Activated naive CD4-positive, alpha-beta T cell treated with anti-CD3 and anti-CD28 coated beads for 36 hours (primary cell): ENCODE measurements around the gene GEMIN2. TPM values are rescaled to one million over a fixed set of nuclear protein-coding genes. Genes with fewer than 3 reads are reported as not detected.
"Not testable (repeated sequence)": the region's sequence is repeated elsewhere in the genome, so short reads cannot be mapped to it uniquely, and the experiment has no call there.

Experiments used
- CTCF ChIA-PET: fragments of 350-600 bp; sonication (Branson Sonifier 250); formaldehyde crosslinking; loops from one replicate; lab custom pipeline; 2021; ENCODE audit warnings: antibody characterized with exemption; lab: Charles Lee
- DNase-seq: peaks from one replicate; pipeline ENCODE4 v3.0.0-alpha.2; 2020
- H3K27ac Mint-ChIP-seq: one replicate; pipeline ENCODE4 v1.8.0; 2021; ENCODE audit warnings: mild to moderate bottlenecking, mixed read lengths
- H3K27me3 Mint-ChIP-seq: one replicate; pipeline ENCODE4 v1.8.0; 2021; ENCODE audit warnings: low read depth, mixed read lengths
- H3K36me3 Mint-ChIP-seq: one replicate; pipeline ENCODE4 v1.8.0; 2021; ENCODE audit warnings: low read depth, mixed read lengths
- H3K4me1 Mint-ChIP-seq: one replicate; pipeline ENCODE4 v1.8.0; 2021; ENCODE audit warnings: low read depth, mixed read lengths
- H3K4me3 Mint-ChIP-seq: one replicate; pipeline ENCODE4 v1.8.0; 2021; ENCODE audit warnings: mild to moderate bottlenecking, moderate library complexity, mixed read lengths
- H3K9me3 Mint-ChIP-seq: one replicate; pipeline ENCODE4 v1.8.0; 2021; ENCODE audit warnings: mixed read lengths
- intact Hi-C: fragments of 100-400 bp; cut with micrococcal nuclease; formaldehyde crosslinking; loops from one replicate; pipeline ENCODE4 v1.15.1; 2023
- total RNA-seq, 2 experiments: library from RNA; stranded (reverse); gene quantifications; one replicate each; pipeline ENCODE4 v1.2.3, GENCODE V29; 2021

Gene GEMIN2
- total RNA-seq, 2 experiments from 2014 or later = 20.7 to 22.7 TPM

DNA sequence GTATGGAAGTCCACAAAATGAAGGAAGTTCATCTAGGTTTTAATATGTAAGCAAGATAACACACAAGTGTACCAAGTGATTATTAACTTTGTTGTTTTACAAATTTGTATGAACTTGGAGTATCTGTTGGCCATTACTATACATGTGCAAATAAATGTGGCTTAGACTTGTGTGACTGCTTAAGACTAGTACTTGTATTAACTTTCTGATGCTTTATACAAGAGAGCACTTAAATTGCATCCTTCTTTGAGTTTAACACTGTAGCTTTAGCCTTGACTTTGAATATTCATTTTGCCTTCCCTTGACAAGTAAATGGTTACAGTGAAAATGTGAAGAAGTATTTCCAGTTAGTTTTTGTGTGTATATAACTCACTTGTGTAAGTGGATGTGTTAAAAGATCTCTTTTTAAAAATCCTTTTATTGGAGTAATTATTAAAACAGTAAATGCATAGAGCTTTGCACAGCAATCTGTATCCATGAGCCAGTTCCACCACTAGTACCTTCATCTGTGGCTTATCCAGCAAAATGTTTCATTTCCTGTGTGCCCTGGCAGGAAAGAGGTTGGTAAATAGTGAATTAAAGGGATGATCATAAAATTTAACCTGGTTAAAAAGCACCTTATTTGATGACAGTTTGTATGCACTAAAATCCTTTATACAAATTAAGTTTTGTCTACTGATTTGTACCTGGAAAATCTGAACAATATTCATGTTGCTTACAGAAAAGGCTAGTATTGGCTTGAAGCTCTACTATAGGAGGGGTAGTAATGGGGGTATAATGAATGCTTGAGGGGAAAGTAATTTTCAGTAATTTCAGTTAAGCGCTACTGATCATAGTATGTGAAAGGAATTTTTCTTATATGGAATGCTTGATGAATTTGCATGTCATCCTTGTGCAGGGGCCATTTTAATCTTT, 68.9 kb downstream of the GEMIN2 start:
- H3K36me3 Mint-ChIP-seq = peaks cover 29% of the 10 kb centered on the region
- no peak for DNase-seq
- H3K27me3 Mint-ChIP-seq = no peaks in the 10 kb centered on the region
- peaks cover 23% of the 10 kb centered on the region for H3K4me1 Mint-ChIP-seq
- H3K27ac Mint-ChIP-seq = peak overlapping the region; percentile 19
- H3K4me3 Mint-ChIP-seq = no peak overlapping the region
- intact Hi-C loops = no loop called here
- CTCF ChIA-PET = no interaction called here
- H3K9me3 Mint-ChIP-seq = no peaks in the 10 kb centered on the region

DNA sequence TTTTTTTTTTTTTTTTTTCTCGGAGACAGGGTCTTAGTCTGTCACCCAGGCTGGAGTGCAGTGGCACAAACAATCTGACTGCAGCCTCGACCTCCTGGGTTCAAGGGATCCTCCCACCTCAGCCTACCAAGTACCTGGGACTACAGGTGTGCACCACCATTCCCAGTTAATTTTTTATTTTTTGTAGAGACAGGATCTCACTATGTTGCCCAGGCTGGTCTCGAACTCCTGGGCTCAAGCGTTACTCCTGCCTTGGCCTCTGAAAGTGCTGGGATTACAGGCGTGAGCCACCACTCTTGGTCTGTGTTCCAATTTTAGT, 69.5 kb downstream of the GEMIN2 start:
- H3K27ac Mint-ChIP-seq, CTCF ChIA-PET, H3K27me3 Mint-ChIP-seq, H3K4me3 Mint-ChIP-seq, intact Hi-C loops, H3K9me3 Mint-ChIP-seq, DNase-seq: not testable (repeated sequence)
- H3K36me3 Mint-ChIP-seq = peaks cover 25% of the 10 kb centered on the region
- peaks cover 24% of the 10 kb centered on the region for H3K4me1 Mint-ChIP-seq

DNA sequence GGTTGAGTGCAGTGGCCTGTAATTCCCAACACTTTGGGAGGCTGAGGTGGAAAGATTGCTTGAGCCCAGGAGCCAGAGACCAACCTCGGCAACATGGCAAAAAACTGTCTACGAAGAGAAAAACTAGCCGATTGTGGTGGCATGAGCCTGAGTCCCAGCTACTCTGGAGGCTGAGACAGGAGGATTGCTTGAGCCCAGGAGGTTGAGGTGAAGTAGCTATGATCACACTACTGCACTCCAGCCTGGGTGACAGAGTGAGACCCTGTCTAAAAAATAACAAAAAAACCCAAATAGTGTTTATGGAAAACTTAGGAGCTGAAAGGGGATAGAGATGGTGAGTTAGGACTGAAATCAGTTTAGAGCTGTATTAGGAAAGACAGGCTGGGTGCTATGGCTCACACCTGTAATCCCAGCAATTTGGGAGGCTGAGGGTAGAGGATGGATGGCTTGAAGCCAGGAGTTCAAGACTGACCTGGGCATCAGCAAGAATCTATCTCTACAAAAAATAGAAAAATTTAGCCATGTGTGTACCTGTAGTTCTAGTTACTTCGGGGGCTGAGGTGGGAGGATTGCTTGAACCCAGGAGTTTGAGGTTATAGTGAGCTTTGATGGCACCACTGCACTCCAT, 70.6 kb downstream of the GEMIN2 start:
- H3K27me3 Mint-ChIP-seq = no peaks in the 10 kb centered on the region
- H3K36me3 Mint-ChIP-seq = peaks cover 17% of the 10 kb centered on the region
- H3K27ac Mint-ChIP-seq = no peak overlapping the region
- H3K4me1 Mint-ChIP-seq = peaks cover 13% of the 10 kb centered on the region
- no peaks in the 10 kb centered on the region for H3K9me3 Mint-ChIP-seq
- DNase-seq = no peak
- intact Hi-C loops = no loop called here
- CTCF ChIA-PET = interaction anchor here (0.7 kb wide), 1 partner anchor 185 kb away, joined by 3 read pairs; no protein-coding TSS in a partner anchor
- no peak overlapping the region for H3K4me3 Mint-ChIP-seq

DNA sequence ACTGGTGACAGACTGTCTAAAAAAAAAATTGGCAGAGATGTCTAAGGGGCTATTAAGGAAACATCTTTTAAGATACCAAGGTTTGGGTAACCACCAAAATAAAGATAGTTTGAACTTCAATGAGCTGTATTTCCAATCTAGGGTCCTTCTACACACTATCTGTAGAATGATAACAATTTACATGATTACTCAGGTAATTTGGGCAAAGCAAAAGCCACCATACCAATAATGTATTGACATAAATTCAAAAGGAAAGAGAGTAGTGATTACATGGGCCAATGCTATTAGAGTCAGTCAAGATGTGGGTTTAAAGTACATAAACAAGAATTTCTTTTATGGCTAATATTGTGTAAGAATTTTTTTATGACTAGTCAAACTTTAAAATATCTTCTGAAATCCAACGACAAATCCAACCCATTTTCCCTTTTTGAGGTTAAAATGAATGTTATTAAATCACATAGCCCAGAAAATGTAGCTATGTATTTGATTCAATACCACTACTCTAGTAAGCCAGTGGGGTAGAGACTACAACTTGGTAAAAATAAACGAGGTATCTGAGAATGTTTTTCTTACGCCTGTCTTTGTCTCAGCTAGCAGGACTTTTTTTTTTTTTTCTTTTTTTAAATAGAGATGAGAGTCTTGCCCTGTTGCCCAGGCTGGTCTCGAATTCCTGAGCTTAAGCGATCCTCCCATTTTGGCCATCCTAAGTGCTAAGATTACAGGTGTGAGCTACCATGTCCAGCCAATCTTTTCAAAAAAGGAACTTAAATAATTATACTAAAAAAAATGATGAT, 71.3 kb downstream of the GEMIN2 start:
- H3K27ac Mint-ChIP-seq = no peak overlapping the region
- intact Hi-C loops = no loop called here

More for the DNA sequence above, 71.3 kb downstream of the GEMIN2 start:
- CTCF ChIA-PET = interaction anchor here (0.7 to 1.0 kb wide), 2 partner anchors 184 to 241 kb away, joined by 3 read pairs; no protein-coding TSS in a partner anchor
- Mint-ChIP-seq H3K36me3 (peaks cover 16% of the 10 kb centered on the region), H3K4me1 (peaks cover 11% of the 10 kb centered on the region), H3K4me3 (no peak overlapping the region), H3K9me3 (no peaks in the 10 kb centered on the region), H3K27me3 (no peaks in the 10 kb centered on the region)
- no peak for DNase-seq

Other genes starting within 250 kb of the GEMIN2 start
- 10 to 100 TPM; 40.2 to 48.0 TPM for gene SEC23A, start 11.1 kb upstream of the GEMIN2 start, total RNA-seq
- 10 to 100 TPM; 19.8 TPM for gene TRAPPC6B, start 56.0 kb downstream of the GEMIN2 start, total RNA-seq
- 100 to 1,000 TPM in 1 of 2 experiments, 10 to 100 TPM in 1; 99.6 to 100 TPM for gene PNN, start 60.9 kb downstream of the GEMIN2 start, total RNA-seq
- 10 to 100 TPM; 19.9 to 20.9 TPM for gene MIA2, start 119.6 kb downstream of the GEMIN2 start, total RNA-seq